Hematopoietic multipotent progenitor cell treated with erythropoietin and hydrocortisone succinate and interleukin-3 and kit ligand, for 8 days (in vitro differentiated cells): ENCODE data around the gene HRG.

ENCODE experiments used
- DNase-seq: peaks from one replicate; pipeline ENCODE4 v3.0.0-alpha.2; 2015

HRG gene

GRCh38 chr3:186638259-186638658, 27.6 kb upstream of the HRG start:
- DNase-seq: no peak

- DNase-seq: no peak
Observed at GRCh38 chr3:186639778-186640472, 25.9 kb upstream of the HRG start, which contains the start of gene FETUB. Gene FETUB, plus strand, starts transcription at chr3:186640399. Its CDS starts 62 bp downstream, at chr3:186640461.

GRCh38 chr3:186640473-186640818, 25.4 kb upstream of the HRG start:
- no peak for DNase-seq

- DNase-seq: no peak
Observed at GRCh38 chr3:186640929-186641328, 24.9 kb upstream of the HRG start.

- no peak for DNase-seq
Observed at GRCh38 chr3:186642014-186642413, 23.8 kb upstream of the HRG start.

- DNase-seq: peak; percentile 72
Observed at GRCh38 chr3:186643493-186643892, 22.3 kb upstream of the HRG start.

- no peak for DNase-seq
Observed at GRCh38 chr3:186644683-186645082, 21.1 kb upstream of the HRG start.

GRCh38 chr3:186646106-186646505, 19.7 kb upstream of the HRG start:
- no peak for DNase-seq

GRCh38 chr3:186646841-186647240, 19.0 kb upstream of the HRG start:
- DNase-seq: no peak

GRCh38 chr3:186648851-186649250, 17.0 kb upstream of the HRG start:
- no peak for DNase-seq

- no peak for DNase-seq
Observed at GRCh38 chr3:186651678-186652215, 14.1 kb upstream of the HRG start.

- no peak for DNase-seq
Observed at GRCh38 chr3:186653080-186653707, 12.6 kb upstream of the HRG start.

- DNase-seq: no peak
Observed at GRCh38 chr3:186653984-186654383, 11.8 kb upstream of the HRG start.

GRCh38 chr3:186663361-186664118, 2.3 kb upstream of the HRG start:
- no peak for DNase-seq

GRCh38 chr3:186664119-186664495, 1.7 kb upstream of the HRG start:
- no peak for DNase-seq

- no peak for DNase-seq
Observed at GRCh38 chr3:186664506-186664905, 1.3 kb upstream of the HRG start.

GRCh38 chr3:186668426-186668825, 2.6 kb downstream of the HRG start:
- DNase-seq: no peak

- no peak for DNase-seq
Observed at GRCh38 chr3:186669378-186670084, 3.7 kb downstream of the HRG start.

GRCh38 chr3:186670155-186670554, 4.3 kb downstream of the HRG start:
- no peak for DNase-seq

GRCh38 chr3:186671051-186671450, 5.2 kb downstream of the HRG start:
- no peak for DNase-seq

- no peak for DNase-seq
Observed at GRCh38 chr3:186678604-186679003, 12.8 kb downstream of the HRG start.

GRCh38 chr3:186679151-186679550, 13.3 kb downstream of the HRG start:
- DNase-seq: no peak

GRCh38 chr3:186680869-186681268, 15.1 kb downstream of the HRG start:
- DNase-seq: no peak
